ENCODE data around the gene C17orf67. TPM values are rescaled to one million over a fixed set of nuclear protein-coding genes. Genes with fewer than 3 reads are reported as not detected.

Gene C17orf67
- total and polyA plus RNA-seq, 2 of the 13 experiments (the other 11 are each of a cell fraction or from before 2014, with no cell fraction given), result 0.41 to 0.86 TPM

DNA sequence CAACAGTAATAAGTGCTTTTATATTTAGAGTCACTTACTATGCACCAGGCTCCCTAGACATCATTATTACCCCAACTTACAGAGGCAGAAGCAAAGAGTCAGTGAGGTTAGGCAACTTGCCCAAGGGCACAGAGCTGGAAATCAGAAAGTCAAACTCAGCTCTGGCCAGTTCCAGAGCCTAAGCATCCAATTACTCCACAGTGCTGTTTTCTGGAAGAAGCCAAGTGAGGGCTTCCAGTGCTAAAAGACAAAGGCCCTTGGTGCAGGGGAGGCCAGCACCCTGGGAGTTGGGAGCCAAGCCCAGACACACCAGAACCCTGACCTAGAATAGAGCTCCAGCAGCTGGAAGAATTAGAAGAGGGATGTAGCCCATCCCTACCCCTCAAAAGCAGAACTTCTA, 40.2 kb downstream of the C17orf67 start (continued):
- TF ChIP-seq PTBP1 (IDR thresholded peaks at IDR 0.05; ENCODE audit: low read depth, low read length, poor library complexity, severe bottlenecking) (no peak), TGIF2 (CRISPR knock-in tag; IDR thresholded peaks at IDR 0.05) (no peak), TFDP2 (CRISPR knock-in tag; IDR thresholded peaks at IDR 0.05) (no peak)
- TF ChIP-seq, protein P1, sequence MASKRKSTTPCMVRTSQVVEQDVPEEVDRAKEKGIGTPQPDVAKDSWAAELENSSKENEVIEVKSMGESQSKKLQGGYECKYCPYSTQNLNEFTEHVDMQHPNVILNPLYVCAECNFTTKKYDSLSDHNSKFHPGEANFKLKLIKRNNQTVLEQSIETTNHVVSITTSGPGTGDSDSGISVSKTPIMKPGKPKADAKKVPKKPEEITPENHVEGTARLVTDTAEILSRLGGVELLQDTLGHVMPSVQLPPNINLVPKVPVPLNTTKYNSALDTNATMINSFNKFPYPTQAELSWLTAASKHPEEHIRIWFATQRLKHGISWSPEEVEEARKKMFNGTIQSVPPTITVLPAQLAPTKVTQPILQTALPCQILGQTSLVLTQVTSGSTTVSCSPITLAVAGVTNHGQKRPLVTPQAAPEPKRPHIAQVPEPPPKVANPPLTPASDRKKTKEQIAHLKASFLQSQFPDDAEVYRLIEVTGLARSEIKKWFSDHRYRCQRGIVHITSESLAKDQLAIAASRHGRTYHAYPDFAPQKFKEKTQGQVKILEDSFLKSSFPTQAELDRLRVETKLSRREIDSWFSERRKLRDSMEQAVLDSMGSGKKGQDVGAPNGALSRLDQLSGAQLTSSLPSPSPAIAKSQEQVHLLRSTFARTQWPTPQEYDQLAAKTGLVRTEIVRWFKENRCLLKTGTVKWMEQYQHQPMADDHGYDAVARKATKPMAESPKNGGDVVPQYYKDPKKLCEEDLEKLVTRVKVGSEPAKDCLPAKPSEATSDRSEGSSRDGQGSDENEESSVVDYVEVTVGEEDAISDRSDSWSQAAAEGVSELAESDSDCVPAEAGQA (IDR thresholded peaks at IDR 0.05; ENCODE audit: low read depth), result no peak
- TF ChIP-seq, protein P1 (CRISPR knock-in tag; IDR thresholded peaks at IDR 0.05; ENCODE audit: borderline replicate concordance), result no peak
- TF ChIP-seq, protein P2, sequence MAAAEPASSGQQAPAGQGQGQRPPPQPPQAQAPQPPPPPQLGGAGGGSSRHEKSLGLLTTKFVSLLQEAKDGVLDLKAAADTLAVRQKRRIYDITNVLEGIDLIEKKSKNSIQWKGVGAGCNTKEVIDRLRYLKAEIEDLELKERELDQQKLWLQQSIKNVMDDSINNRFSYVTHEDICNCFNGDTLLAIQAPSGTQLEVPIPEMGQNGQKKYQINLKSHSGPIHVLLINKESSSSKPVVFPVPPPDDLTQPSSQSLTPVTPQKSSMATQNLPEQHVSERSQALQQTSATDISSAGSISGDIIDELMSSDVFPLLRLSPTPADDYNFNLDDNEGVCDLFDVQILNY (CRISPR knock-in tag; conservative IDR thresholded peaks at IDR 0.05), result no peak
